Measurements from ENCODE around the gene ZNF385C.
"Not testable (repeated sequence)": the region's sequence is repeated elsewhere in the genome, so short reads cannot be mapped to it uniquely, and the experiment has no call there.

The ZNF385C gene

GRCh38 chr17:42027590-42027889, 70.7 kb downstream of the ZNF385C start:
- H3K27ac ChIP-seq, result no peak overlapping the region
- ChIA-PET CTCF (interaction anchor here (0.6 kb wide), 1 partner anchor 9 kb away, joined by 7 read pairs; no protein-coding TSS in a partner anchor), POLR2A (ENCODE audit: low non-redundant PET) (interaction anchor here (0.7 kb wide), 1 partner anchor 92 kb away, joined by 4 read pairs; no protein-coding TSS in a partner anchor)
- DNase-seq (ENCODE audit: low spot score), result no peak
- no peak for TF ChIP-seq CTCF (conservative IDR thresholded peaks at IDR 0.05; ENCODE audit: low read depth)

- no peak overlapping the region for H3K27ac ChIP-seq
- DNase-seq (ENCODE audit: low spot score), result no peak
- ChIA-PET POLR2A (ENCODE audit: low non-redundant PET) (interaction anchor here (0.6 to 1.0 kb wide), 3 partner anchors 93 to 268 kb away, joined by 3 to 4 read pairs (median 3); no protein-coding TSS in a partner anchor), CTCF (no interaction called here)
- no peak for TF ChIP-seq CTCF (conservative IDR thresholded peaks at IDR 0.05; ENCODE audit: low read depth)
These were observed 71.2 kb downstream of the ZNF385C start for GRCh38 chr17:42026857-42027589.

GRCh38 chr17:42025936-42026335, 72.3 kb downstream of the ZNF385C start:
- TF ChIP-seq CTCF (conservative IDR thresholded peaks at IDR 0.05; ENCODE audit: low read depth), result no peak
- POLR2A ChIA-PET (ENCODE audit: low non-redundant PET), result interaction anchor here (0.6 to 1.0 kb wide), 2 partner anchors 18 to 94 kb away, joined by 3 to 12 read pairs; no protein-coding TSS in a partner anchor
- CTCF ChIA-PET, result interaction anchor here (0.5 to 2.5 kb wide), 8 partner anchors 14 to 92 kb away, joined by 3 to 19 read pairs (median 3); partner anchors contain the start of gene DHX58
- DNase-seq (ENCODE audit: low spot score), result no peak
- peak overlapping the region; percentile 64; the same call in 1 of the 2 replicates for H3K27ac ChIP-seq

GRCh38 chr17:42025191-42025579, 73.1 kb downstream of the ZNF385C start:
- ChIA-PET POLR2A (ENCODE audit: low non-redundant PET) (interaction anchor here (0.5 kb wide), 1 partner anchor 84 kb away, joined by 3 read pairs; no protein-coding TSS in a partner anchor), CTCF (interaction anchor here (0.5 to 2.5 kb wide), 12 partner anchors 10 to 93 kb away, joined by 3 to 19 read pairs (median 4); partner anchors contain the start of gene DHX58)
- no peak for DNase-seq (ENCODE audit: low spot score)
- TF ChIP-seq CTCF (conservative IDR thresholded peaks at IDR 0.05; ENCODE audit: low read depth), result peak; percentile 27
- peak overlapping the region; percentile 64 for H3K27ac ChIP-seq

GRCh38 chr17:42023524-42024349, 74.5 kb downstream of the ZNF385C start:
- no peak for DNase-seq (ENCODE audit: low spot score)
- ChIA-PET POLR2A (ENCODE audit: low non-redundant PET) (no interaction called here), CTCF (interaction anchor here (0.7 to 2.5 kb wide), 8 partner anchors 8 to 675 kb away, joined by 3 to 19 read pairs (median 5); partner anchors contain the start of gene DHX58)
- H3K27ac ChIP-seq, result peak overlapping the region; percentile 64
- no peak for TF ChIP-seq CTCF (conservative IDR thresholded peaks at IDR 0.05; ENCODE audit: low read depth)

- ChIA-PET POLR2A (ENCODE audit: low non-redundant PET) (interaction anchor here (0.6 kb wide), 1 partner anchor 1293 kb away, joined by 3 read pairs; no protein-coding TSS in a partner anchor), CTCF (interaction anchor here (0.6 to 0.9 kb wide), 2 partner anchors 65 to 159 kb away, joined by 3 read pairs; no protein-coding TSS in a partner anchor)
- peak overlapping the region; percentile 76 for H3K27ac ChIP-seq
These were observed 77.4 kb downstream of the ZNF385C start for GRCh38 chr17:42020845-42021244.

More at GRCh38 chr17:42020845-42021244, 77.4 kb downstream of the ZNF385C start:
- DNase-seq (ENCODE audit: low spot score), result not testable (repeated sequence)
